ENCODE data around the gene ALAS1. TPM values are rescaled to one million over a fixed set of nuclear protein-coding genes. Genes with fewer than 3 reads are reported as not detected.
"Not testable (repeated sequence)": the region's sequence is repeated elsewhere in the genome, so short reads cannot be mapped to it uniquely, and the experiment has no call there.

Gene ALAS1
- total RNA-seq, 4 donors from 2014 or later = 70.1 to 101 (median 84.0) TPM

DNA sequence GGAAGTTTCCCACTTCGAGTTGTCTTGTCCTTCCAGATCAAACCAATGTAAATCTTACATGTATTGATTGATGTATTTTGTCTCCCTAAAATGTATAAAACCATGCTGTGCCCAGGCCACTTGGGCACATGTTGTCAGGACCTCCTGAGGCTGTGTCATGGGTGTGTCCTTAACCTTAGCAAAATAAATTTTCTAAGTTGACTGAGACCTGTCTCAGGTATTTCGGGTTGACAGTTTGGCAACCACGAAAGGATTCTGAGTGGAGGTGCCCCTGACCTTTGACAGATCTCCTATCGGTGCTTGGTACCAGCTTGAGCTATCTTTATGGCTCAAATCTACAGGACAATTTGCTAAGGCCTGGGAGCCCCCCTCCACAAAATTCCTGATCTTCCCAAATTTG is 42.0 kb upstream of the ALAS1 start:
- DNase-seq = no peak
- intact Hi-C loops (cut with DNase I; ENCODE audit: low total_unique reads) = no loop called here
- no peaks in the 10 kb centered on the region for H3K27me3 ChIP-seq
- no peaks in the 10 kb centered on the region for H3K9me3 ChIP-seq
- no peak overlapping the region for H3K4me3 ChIP-seq
- TF ChIP-seq, protein P1, sequence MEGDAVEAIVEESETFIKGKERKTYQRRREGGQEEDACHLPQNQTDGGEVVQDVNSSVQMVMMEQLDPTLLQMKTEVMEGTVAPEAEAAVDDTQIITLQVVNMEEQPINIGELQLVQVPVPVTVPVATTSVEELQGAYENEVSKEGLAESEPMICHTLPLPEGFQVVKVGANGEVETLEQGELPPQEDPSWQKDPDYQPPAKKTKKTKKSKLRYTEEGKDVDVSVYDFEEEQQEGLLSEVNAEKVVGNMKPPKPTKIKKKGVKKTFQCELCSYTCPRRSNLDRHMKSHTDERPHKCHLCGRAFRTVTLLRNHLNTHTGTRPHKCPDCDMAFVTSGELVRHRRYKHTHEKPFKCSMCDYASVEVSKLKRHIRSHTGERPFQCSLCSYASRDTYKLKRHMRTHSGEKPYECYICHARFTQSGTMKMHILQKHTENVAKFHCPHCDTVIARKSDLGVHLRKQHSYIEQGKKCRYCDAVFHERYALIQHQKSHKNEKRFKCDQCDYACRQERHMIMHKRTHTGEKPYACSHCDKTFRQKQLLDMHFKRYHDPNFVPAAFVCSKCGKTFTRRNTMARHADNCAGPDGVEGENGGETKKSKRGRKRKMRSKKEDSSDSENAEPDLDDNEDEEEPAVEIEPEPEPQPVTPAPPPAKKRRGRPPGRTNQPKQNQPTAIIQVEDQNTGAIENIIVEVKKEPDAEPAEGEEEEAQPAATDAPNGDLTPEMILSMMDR (IDR thresholded peaks at IDR 0.05) = no peak
- TF ChIP-seq EP300 (IDR thresholded peaks at IDR 0.05; ENCODE audit: low read depth) = no peak
- no peak for TF ChIP-seq POLR2A (IDR thresholded peaks at IDR 0.05)
- no peak for TF ChIP-seq POLR2AphosphoS5 (IDR thresholded peaks at IDR 0.05)
- no peaks in the 10 kb centered on the region for H3K36me3 ChIP-seq
- H3K4me1 ChIP-seq = peaks cover 8 to 22% (median 16%) of the 10 kb centered on the region in 4 donors
- WGBS, 2 donors (ENCODE audit: low coverage in 1 of 2) = 80 to 96% methylated on average over 1 to 4 of the region's 4 CpGs
- no peak overlapping the region for H3K27ac ChIP-seq
- in situ Hi-C loops (cut with MboI; ENCODE audit: low pct_ligation_motif_present in 1 of 4, low pct_unique_long_range_greater_than_20kb in 1 of 4, low sequenced_read_pairs in 3 of 4) = no loop called here

DNA sequence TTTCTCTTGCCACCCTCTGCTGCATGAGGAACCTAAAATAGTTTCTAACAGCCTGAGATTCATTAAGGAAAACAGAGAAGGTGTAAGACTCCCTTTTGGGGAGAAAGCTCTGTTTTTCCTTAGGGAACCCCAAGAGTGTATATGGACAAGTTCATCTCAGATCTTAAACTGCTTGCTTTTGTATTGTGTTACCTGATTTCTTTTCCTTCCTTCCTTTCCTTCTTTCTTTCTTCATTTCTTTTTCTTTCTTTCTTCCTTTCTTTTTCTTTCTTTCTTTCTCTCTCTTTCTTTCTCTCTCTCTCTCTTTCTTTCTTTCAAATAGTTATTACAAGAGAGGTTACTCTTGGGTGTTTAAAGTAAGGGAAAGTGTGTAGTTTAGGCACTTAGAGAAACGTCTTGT is 38.5 kb upstream of the ALAS1 start:
- no peak for DNase-seq
- Histone ChIP-seq H3K4me3 (no peak overlapping the region), H3K27me3 (no peaks in the 10 kb centered on the region), H3K27ac (no peak overlapping the region), H3K4me1 (peaks cover 0 to 8% (median 6%) of the 10 kb centered on the region in 4 donors), H3K36me3 (no peaks in the 10 kb centered on the region), H3K9me3 (no peaks in the 10 kb centered on the region)
- 30 to 40% methylated on average over 1 of the region's 1 CpG for WGBS, 2 donors (ENCODE audit: low coverage in 1 of 2)
- in situ Hi-C loops (cut with MboI; ENCODE audit: low pct_ligation_motif_present in 1 of 4, low pct_unique_long_range_greater_than_20kb in 1 of 4, low sequenced_read_pairs in 3 of 4) = no loop called here
- intact Hi-C loops (cut with DNase I; ENCODE audit: low total_unique reads) = no loop called here
- TF ChIP-seq EP300 (IDR thresholded peaks at IDR 0.05; ENCODE audit: low read depth) (no peak), POLR2AphosphoS5 (IDR thresholded peaks at IDR 0.05) (no peak), POLR2A (IDR thresholded peaks at IDR 0.05) (no peak)
- TF ChIP-seq, protein P1 (IDR thresholded peaks at IDR 0.05) = no peak

DNA sequence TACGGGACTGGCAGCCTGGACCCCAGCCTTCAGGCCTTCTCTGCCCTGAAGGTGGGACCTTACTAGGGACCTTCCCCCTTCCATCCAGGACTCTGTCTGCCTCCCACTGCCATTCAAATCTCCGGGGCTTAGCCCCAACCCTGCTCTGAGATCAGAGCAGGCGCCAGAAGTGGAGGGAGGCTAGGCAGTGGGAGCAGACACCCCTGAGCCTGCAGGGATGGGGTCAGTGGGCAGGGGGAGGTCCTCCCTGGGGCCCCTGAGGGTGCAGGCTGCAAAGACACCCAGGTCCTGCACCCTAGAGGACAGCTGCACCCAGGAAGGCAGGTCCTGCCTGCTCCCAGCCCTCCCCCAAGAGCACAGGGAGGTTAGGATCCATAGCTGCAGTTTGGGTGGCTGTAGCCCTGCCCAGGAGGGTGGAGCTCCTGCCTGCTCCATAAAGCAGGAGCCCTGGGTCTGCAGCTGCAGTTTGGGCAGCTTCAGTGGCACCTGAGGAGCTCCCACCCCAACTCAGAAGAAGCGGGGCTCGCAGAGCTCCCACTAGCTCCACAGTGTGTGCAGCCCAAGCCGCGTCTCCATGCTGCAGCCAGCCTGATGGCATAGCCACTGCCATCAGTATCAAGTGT is 35.6 kb upstream of the ALAS1 start:
- in situ Hi-C loops (cut with MboI; ENCODE audit: low pct_ligation_motif_present in 1 of 4, low pct_unique_long_range_greater_than_20kb in 1 of 4, low sequenced_read_pairs in 3 of 4) = no loop called here
- WGBS, 2 donors (ENCODE audit: low coverage in 1 of 2) = 80 to 94% methylated on average over 1 to 7 of the region's 7 CpGs
- no peak for TF ChIP-seq POLR2AphosphoS5 (IDR thresholded peaks at IDR 0.05)
- TF ChIP-seq POLR2A (IDR thresholded peaks at IDR 0.05) = no peak
- TF ChIP-seq, protein P1 (IDR thresholded peaks at IDR 0.05) = no peak
- no peak for TF ChIP-seq EP300 (IDR thresholded peaks at IDR 0.05; ENCODE audit: low read depth)

DNA sequence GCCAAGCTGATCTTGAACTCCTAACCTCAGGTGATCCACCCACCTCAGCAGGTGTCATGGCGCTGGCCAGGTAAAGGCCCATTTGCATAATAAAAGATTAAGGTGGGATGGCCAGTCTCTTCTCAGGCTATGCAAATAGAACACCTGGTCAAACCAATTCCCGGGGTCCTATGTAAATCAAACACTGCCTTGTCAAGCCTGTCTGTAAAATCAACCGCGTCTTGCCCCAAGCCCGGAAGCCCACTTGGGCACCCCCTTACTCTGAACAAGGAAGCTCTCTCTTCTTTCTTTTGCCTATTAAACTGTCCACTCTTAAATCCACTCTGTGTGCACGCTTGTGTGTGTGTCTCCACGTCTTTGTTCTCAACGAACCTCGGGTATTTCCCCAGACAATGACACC is 30.7 kb upstream of the ALAS1 start:
- no peak for DNase-seq
- 65 to 69% methylated on average over 4 to 9 of the region's 9 CpGs for WGBS, 2 donors (ENCODE audit: low coverage in 1 of 2)
- H3K4me1 ChIP-seq = no peaks in the 10 kb centered on the region
- H3K4me3 ChIP-seq = no peak overlapping the region
- no peak overlapping the region for H3K27ac ChIP-seq
- no peak for TF ChIP-seq POLR2AphosphoS5 (IDR thresholded peaks at IDR 0.05)
- no peak for TF ChIP-seq POLR2A (IDR thresholded peaks at IDR 0.05)
- TF ChIP-seq, protein P1 (IDR thresholded peaks at IDR 0.05) = no peak
- no peak for TF ChIP-seq EP300 (IDR thresholded peaks at IDR 0.05; ENCODE audit: low read depth)
- H3K9me3 ChIP-seq = no peaks in the 10 kb centered on the region
- H3K36me3 ChIP-seq = no peaks in the 10 kb centered on the region
- intact Hi-C loops (cut with DNase I; ENCODE audit: low total_unique reads) = no loop called here
- H3K27me3 ChIP-seq = no peaks in the 10 kb centered on the region
- in situ Hi-C loops (cut with MboI; ENCODE audit: low pct_ligation_motif_present in 1 of 4, low pct_unique_long_range_greater_than_20kb in 1 of 4, low sequenced_read_pairs in 3 of 4) = no loop called here

More for the DNA sequence above, 35.6 kb upstream of the ALAS1 start:
- no peak for DNase-seq
- H3K4me1 ChIP-seq = no peaks in the 10 kb centered on the region
- no peaks in the 10 kb centered on the region for H3K27me3 ChIP-seq
- H3K27ac ChIP-seq = no peak overlapping the region
- intact Hi-C loops (cut with DNase I; ENCODE audit: low total_unique reads) = no loop called here
- H3K4me3 ChIP-seq = no peak overlapping the region
- no peaks in the 10 kb centered on the region for H3K9me3 ChIP-seq
- H3K36me3 ChIP-seq = no peaks in the 10 kb centered on the region

DNA sequence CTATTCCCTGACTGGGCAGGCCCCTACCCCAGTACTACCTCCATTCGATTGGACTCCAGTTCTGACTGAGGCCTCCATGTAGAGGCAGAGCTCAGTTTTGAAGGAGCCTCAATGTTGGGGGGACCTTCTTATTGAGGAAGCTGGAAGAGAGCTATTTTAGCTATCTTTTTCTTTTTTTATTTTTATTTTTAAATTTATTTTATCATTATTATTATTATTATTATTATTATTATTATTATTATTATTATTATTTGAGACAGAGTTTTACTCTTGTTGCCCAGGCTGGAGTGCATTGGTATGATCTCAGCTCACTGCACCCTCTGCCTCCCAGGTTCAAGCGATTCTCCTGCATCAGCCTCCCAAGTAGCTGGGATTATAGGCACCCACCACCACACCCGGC is 27.7 kb upstream of the ALAS1 start:
- H3K4me3 ChIP-seq; H3K9me3 ChIP-seq; in situ Hi-C loops (cut with MboI; ENCODE audit: low pct_ligation_motif_present in 1 of 4, low pct_unique_long_range_greater_than_20kb in 1 of 4, low sequenced_read_pairs in 3 of 4); H3K4me1 ChIP-seq; intact Hi-C loops (cut with DNase I; ENCODE audit: low total_unique reads); H3K27me3 ChIP-seq; H3K36me3 ChIP-seq; H3K27ac ChIP-seq; DNase-seq: not testable (repeated sequence)
- 84 to 90% methylated on average over 1 to 3 of the region's 3 CpGs for WGBS, 2 donors (ENCODE audit: low coverage in 1 of 2)

Measured in transverse colon (tissue), 4 donors.